ENCODE measurements around the gene ZG16B.

Gene ZG16B

DNA sequence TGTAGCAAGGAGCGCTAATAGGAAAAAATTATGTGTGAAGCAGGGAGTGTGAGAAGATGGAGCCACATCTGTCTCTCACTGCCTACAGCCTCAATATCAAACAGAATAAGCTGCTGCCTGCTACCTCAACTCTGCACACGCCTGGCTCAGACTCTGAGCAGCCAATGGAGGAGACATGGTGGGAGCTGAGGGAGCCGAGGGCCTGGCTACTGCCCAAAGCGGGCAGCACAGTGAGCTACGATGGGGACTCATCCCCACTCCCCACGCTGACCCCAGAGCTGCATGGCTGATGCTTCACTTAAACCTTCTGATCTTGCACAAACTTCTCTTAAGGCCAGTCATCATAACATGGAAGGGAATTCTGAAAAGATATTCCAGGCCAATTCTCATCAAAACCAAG lies 41.8 kb downstream of the ZG16B start:
- DNase-seq: no peak

GRCh38 chr16:2874032-2874911 lies 44.2 kb downstream of the ZG16B start:
- no peak for DNase-seq

DNA sequence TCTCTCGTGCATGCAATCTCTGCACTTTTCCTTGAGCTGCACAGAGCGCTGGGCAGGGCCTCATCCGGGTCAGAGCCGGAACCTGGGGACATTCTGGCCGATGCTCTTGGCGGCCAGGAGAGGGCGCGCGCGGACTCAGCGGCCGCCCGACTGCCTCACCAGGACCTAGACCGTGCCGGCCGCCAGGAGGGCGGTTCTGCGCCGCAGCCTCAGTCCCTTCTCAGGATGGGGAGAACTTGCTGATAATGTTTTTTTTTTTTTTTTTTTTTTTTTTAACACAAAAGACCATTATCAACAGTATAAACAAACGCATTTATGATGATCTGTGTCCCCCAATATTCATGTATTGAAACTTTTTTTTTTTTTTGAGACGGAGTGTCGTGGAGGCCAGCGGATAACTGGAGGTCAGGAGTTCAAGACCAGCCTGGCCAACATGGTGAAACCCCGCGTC lies 44.8 kb downstream of the ZG16B start:
- peak; percentile 71 for DNase-seq

GRCh38 chr16:2879854-2880508 lies 49.9 kb downstream of the ZG16B start:
- no peak for DNase-seq

All from HCEC 1CT (cell line).